LNCaP clone FGC (cell line): ENCODE data around the gene SLC39A5.
"Not testable (repeated sequence)": the region's sequence is repeated elsewhere in the genome, so short reads cannot be mapped to it uniquely, and the experiment has no call there.

Source experiments
- DNase-seq: peaks from one replicate; pipeline ENCODE4 v3.0.0-alpha.2; 2011; ENCODE audit warnings: low read depth
- H3K4me3 ChIP-seq: 2 replicates; pipeline ENCODE4 v1.5.1; 2011; ENCODE audit warnings: mild to moderate bottlenecking, low read depth, low read length, control low read depth
- CTCF ChIP-seq: IDR thresholded peaks from 2 replicates; pipeline ENCODE4 v1.5.1; 2012; ENCODE audit warnings: mild to moderate bottlenecking; ENCODE audit not compliant: control insufficient read depth, insufficient read depth; ENCODE audit errors: extremely low read depth

Gene SLC39A5

GRCh38 chr12:56274299-56274698 is 44.4 kb downstream of the SLC39A5 start:
- TF ChIP-seq CTCF: no peak
- no peak overlapping the region for H3K4me3 ChIP-seq
- no peak for DNase-seq

DNA sequence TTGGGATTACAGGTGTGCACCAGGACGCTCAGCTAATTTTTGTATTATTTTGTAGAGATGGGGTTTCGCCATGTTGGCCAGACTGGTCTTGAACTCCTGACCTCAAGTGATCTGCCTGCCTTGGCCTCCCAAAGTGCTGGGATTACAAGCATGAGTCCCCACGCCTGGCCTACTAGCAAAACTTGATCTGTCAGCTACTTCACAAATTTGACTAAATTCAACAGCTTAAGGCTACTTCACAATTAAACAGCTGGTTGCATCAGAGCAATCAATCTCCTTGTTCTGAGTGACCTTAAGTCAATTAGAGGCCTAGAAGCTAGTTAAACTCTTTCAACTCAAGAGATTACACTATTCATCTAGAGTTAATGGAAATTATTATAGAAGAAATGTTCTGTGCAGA is 49.1 kb downstream of the SLC39A5 start:
- no peak for DNase-seq
- no peak overlapping the region for H3K4me3 ChIP-seq
- TF ChIP-seq CTCF: no peak

GRCh38 chr12:56280849-56281248 is 51.0 kb downstream of the SLC39A5 start:
- no peak for DNase-seq
- no peak for TF ChIP-seq CTCF
- no peak overlapping the region for H3K4me3 ChIP-seq

DNA sequence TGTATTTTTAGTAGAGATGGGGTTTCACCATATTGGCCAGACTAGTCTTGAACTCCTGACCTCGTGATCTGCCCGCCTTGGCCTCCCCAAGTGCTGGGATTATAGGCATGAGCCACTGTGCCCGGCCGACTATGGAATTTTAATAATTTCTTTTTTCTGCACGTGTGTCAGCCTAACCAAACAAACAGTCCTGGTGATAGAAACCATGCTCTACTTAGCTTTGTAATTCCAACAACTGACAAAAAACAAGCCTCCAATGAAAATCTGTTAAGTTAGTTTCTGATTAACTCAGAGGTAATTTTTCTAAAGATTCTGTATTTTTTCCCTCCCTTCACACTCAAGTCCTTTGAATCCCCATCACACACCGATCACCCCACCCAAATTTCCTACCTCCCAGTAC is 52.2 kb downstream of the SLC39A5 start:
- H3K4me3 ChIP-seq: no peak overlapping the region
- DNase-seq: no peak
- no peak for TF ChIP-seq CTCF

- TF ChIP-seq CTCF: no peak
- H3K4me3 ChIP-seq: no peak overlapping the region
- DNase-seq: no peak
Measured at GRCh38 chr12:56282579-56282978, 52.7 kb downstream of the SLC39A5 start.

DNA sequence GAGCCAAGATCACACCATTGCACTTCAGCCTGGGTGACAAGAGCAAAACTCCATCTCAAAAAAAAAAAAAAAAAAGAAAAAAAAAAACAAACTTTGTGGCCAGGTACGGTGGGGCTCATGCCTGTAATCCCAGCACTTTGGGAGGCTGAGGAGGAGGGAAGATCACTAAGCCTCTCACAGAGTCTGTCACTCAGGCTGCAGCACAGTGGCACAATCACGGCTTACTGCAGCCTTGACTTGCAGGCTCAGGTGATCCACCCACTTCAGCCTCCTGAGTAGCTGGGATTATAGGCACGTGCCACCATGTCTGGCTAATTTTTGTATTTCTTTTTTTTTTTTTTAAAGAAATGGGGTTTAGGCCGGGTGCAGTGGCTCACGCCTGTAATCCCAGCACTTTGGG is 54.4 kb downstream of the SLC39A5 start:
- not testable (repeated sequence) for DNase-seq, H3K4me3 ChIP-seq

GRCh38 chr12:56286044-56286830 is 56.4 kb downstream of the SLC39A5 start:
- TF ChIP-seq CTCF: no peak
- DNase-seq: no peak
- no peak overlapping the region for H3K4me3 ChIP-seq
